IPS DF 6.9 (cell line): ENCODE measurements around the gene UBE2L6.

Experiments
- DNase-seq: peaks from one replicate; pipeline ENCODE4 v3.0.0-alpha.2; 2013; ENCODE audit warnings: low read depth, low spot score
- H3K27ac ChIP-seq: one replicate; pipeline ENCODE4 v1.5.1; 2013; ENCODE audit warnings: low read length, control low read depth
- H3K27me3 ChIP-seq: 2 replicates; pipeline ENCODE4 v1.6.1; 2013; ENCODE audit warnings: mild to moderate bottlenecking, low read length; ENCODE audit not compliant: control insufficient read depth, insufficient read depth
- H3K36me3 ChIP-seq: 2 replicates; pipeline ENCODE4 v1.6.1; 2013; ENCODE audit warnings: low read length; ENCODE audit not compliant: control insufficient read depth, insufficient read depth
- H3K4me1 ChIP-seq: 2 replicates; pipeline ENCODE4 v1.6.1; 2013; ENCODE audit warnings: low read length; ENCODE audit not compliant: control insufficient read depth, insufficient read depth
- H3K4me3 ChIP-seq: 2 replicates; pipeline ENCODE4 v1.5.1; 2013; ENCODE audit warnings: mild to moderate bottlenecking, low read length
- H3K9me3 ChIP-seq: 2 replicates; pipeline ENCODE4 v1.6.1; 2013; ENCODE audit warnings: low read length, inconsistent platforms; ENCODE audit not compliant: control insufficient read depth, insufficient read depth
- WGBS: extraction: QIAGEN DNeasy Blood & Tissue Kit; methylation state at CpG from one replicate; pipeline ENCODE4 v1.1.7; 2013; ENCODE audit warnings: mixed read lengths, missing lambda C conversion rate; ENCODE audit not compliant: insufficient read length, insufficient coverage; 5-methylcytosine and 5-hydroxymethylcytosine counted together

Gene UBE2L6

GRCh38 chr11:57566905-57567514 lies 462 bp downstream of the UBE2L6 start:
- H3K27ac ChIP-seq, result no peak overlapping the region
- WGBS, result no CpG with 5 or more reads among the region's 15 CpGs
- H3K9me3 ChIP-seq, result no peaks in the 10 kb centered on the region
- no peaks in the 10 kb centered on the region for H3K36me3 ChIP-seq
- peaks cover 5% of the 10 kb centered on the region for H3K4me1 ChIP-seq
- H3K4me3 ChIP-seq, result peak overlapping the region; percentile 48; the same call in 1 of the 2 replicates
- no peak for DNase-seq
- no peaks in the 10 kb centered on the region for H3K27me3 ChIP-seq

- no peaks in the 10 kb centered on the region for H3K27me3 ChIP-seq
- no peaks in the 10 kb centered on the region for H3K9me3 ChIP-seq
- no peak for DNase-seq
- H3K4me3 ChIP-seq, result no peak overlapping the region
- H3K36me3 ChIP-seq, result no peaks in the 10 kb centered on the region
- H3K4me1 ChIP-seq, result peaks cover 5% of the 10 kb centered on the region
- WGBS, result no CpG with 5 or more reads among the region's 4 CpGs
- H3K27ac ChIP-seq, result no peak overlapping the region
These were observed 1.2 kb downstream of the UBE2L6 start for GRCh38 chr11:57566005-57566904.

- H3K27ac ChIP-seq, result no peak overlapping the region
- no CpG with 5 or more reads among the region's 4 CpGs for WGBS
- H3K27me3 ChIP-seq, result no peaks in the 10 kb centered on the region
- H3K4me3 ChIP-seq, result no peak overlapping the region
- peaks cover 4% of the 10 kb centered on the region for H3K4me1 ChIP-seq
- DNase-seq, result no peak
- no peaks in the 10 kb centered on the region for H3K9me3 ChIP-seq
- no peaks in the 10 kb centered on the region for H3K36me3 ChIP-seq
These were observed 4.9 kb downstream of the UBE2L6 start for GRCh38 chr11:57562596-57562995.

- no peak for DNase-seq
- H3K4me3 ChIP-seq, result no peak overlapping the region
- H3K36me3 ChIP-seq, result no peaks in the 10 kb centered on the region
- no peaks in the 10 kb centered on the region for H3K9me3 ChIP-seq
- WGBS, result no CpG with 5 or more reads among the region's 4 CpGs
- H3K27me3 ChIP-seq, result no peaks in the 10 kb centered on the region
- no peaks in the 10 kb centered on the region; the same call in 1 of the 2 replicates for H3K4me1 ChIP-seq
- no peak overlapping the region for H3K27ac ChIP-seq
These were observed 7.3 kb downstream of the UBE2L6 start for GRCh38 chr11:57560146-57560545.

GRCh38 chr11:57556041-57556440 lies 11.4 kb downstream of the UBE2L6 start:
- Histone ChIP-seq H3K36me3 (peaks cover 2% of the 10 kb centered on the region; the same call in 1 of the 2 replicates), H3K4me3 (no peak overlapping the region), H3K27me3 (no peaks in the 10 kb centered on the region), H3K27ac (no peak overlapping the region), H3K9me3 (no peaks in the 10 kb centered on the region), H3K4me1 (no peaks in the 10 kb centered on the region)
- DNase-seq, result no peak
- WGBS, result no CpG with 5 or more reads among the region's 8 CpGs

GRCh38 chr11:57555393-57555792 lies 12.1 kb downstream of the UBE2L6 start:
- no peaks in the 10 kb centered on the region for H3K9me3 ChIP-seq
- no peak overlapping the region for H3K4me3 ChIP-seq
- H3K4me1 ChIP-seq, result no peaks in the 10 kb centered on the region
- DNase-seq, result no peak
- no CpG with 5 or more reads among the region's 2 CpGs for WGBS
- peaks cover 2% of the 10 kb centered on the region; the same call in 1 of the 2 replicates for H3K36me3 ChIP-seq
- H3K27ac ChIP-seq, result no peak overlapping the region
- no peaks in the 10 kb centered on the region for H3K27me3 ChIP-seq

GRCh38 chr11:57552479-57552878 lies 15.0 kb downstream of the UBE2L6 start:
- Histone ChIP-seq H3K9me3 (no peaks in the 10 kb centered on the region), H3K4me3 (no peak overlapping the region), H3K27me3 (no peaks in the 10 kb centered on the region), H3K4me1 (no peaks in the 10 kb centered on the region), H3K36me3 (peaks cover 9% of the 10 kb centered on the region), H3K27ac (no peak overlapping the region)
- no peak for DNase-seq
- no CpG with 5 or more reads among the region's 5 CpGs for WGBS

GRCh38 chr11:57551941-57552340 lies 15.5 kb downstream of the UBE2L6 start:
- peaks cover 9% of the 10 kb centered on the region for H3K36me3 ChIP-seq

GRCh38 chr11:57549983-57550382 lies 17.5 kb downstream of the UBE2L6 start:
- Histone ChIP-seq H3K9me3 (no peaks in the 10 kb centered on the region), H3K27ac (no peak overlapping the region), H3K4me1 (no peaks in the 10 kb centered on the region), H3K36me3 (peaks cover 9% of the 10 kb centered on the region), H3K4me3 (no peak overlapping the region), H3K27me3 (no peaks in the 10 kb centered on the region)
- no peak for DNase-seq
- WGBS, result no CpG with 5 or more reads among the region's 8 CpGs

More at GRCh38 chr11:57551941-57552340, 15.5 kb downstream of the UBE2L6 start:
- Histone ChIP-seq H3K27ac (no peak overlapping the region), H3K4me3 (no peak overlapping the region), H3K4me1 (no peaks in the 10 kb centered on the region), H3K9me3 (no peaks in the 10 kb centered on the region), H3K27me3 (no peaks in the 10 kb centered on the region)
- DNase-seq, result no peak
- no CpG with 5 or more reads among the region's 4 CpGs for WGBS

- DNase-seq, result no peak
- no peak overlapping the region for H3K4me3 ChIP-seq
- H3K36me3 ChIP-seq, result peaks cover 7% of the 10 kb centered on the region
- no CpG with 5 or more reads among the region's 6 CpGs for WGBS
- no peaks in the 10 kb centered on the region for H3K9me3 ChIP-seq
- H3K27ac ChIP-seq, result no peak overlapping the region
- peaks cover 5% of the 10 kb centered on the region; the same call in 1 of the 2 replicates for H3K4me1 ChIP-seq
- H3K27me3 ChIP-seq, result no peaks in the 10 kb centered on the region
These were observed 19.6 kb downstream of the UBE2L6 start for GRCh38 chr11:57547854-57548377.
